Endothelial cell of umbilical vein (primary cell): ENCODE results near the gene NDUFA13. TPM values are rescaled to one million over a fixed set of nuclear protein-coding genes. Genes with fewer than 3 reads are reported as not detected.

ENCODE experiments used
- BruUV-seq: library from RNA; stranded (reverse); fragments of 400-500 nt; replicated peaks from 2 replicates; lab custom pipeline; 2021; lab: Mats Ljungman, UMichigan
- CTCF ChIA-PET: fragments of 300-600, 350-600 bp; sonication (Branson Sonifier 250); formaldehyde crosslinking; loops from one replicate; lab custom pipeline; 2021; ENCODE audit warnings: antibody characterized with exemption, inconsistent platforms; lab: Charles Lee
- POLR2A ChIA-PET: fragments of 300-600, 350-600 bp; sonication (Branson Sonifier 250); formaldehyde crosslinking; loops from one replicate; lab custom pipeline; 2021; ENCODE audit warnings: antibody characterized with exemption, inconsistent platforms; lab: Charles Lee
- DNase-seq: peaks from one replicate; pipeline ENCODE4 v3.0.0-alpha.2; 2011; ENCODE audit warnings: low read depth, low spot score
- FAIRE-seq: peaks from 2 replicates; lab custom pipeline; 2011; peaks lifted over from hg19 to GRCh38; lab: Jason Lieb, UNC
- H2AFZ ChIP-seq: 2 replicates; pipeline ENCODE4 v1.6.0; 2012; ENCODE audit warnings: low read depth, low read length, control low read depth, inconsistent platforms
- H3K27ac ChIP-seq: 2 replicates; pipeline ENCODE4 v1.5.1; 2011; ENCODE audit warnings: low read depth, mild to moderate bottlenecking, control low read depth, low read length, moderate library complexity; ENCODE audit not compliant: insufficient read depth
- H3K27me3 ChIP-seq, 2 experiments: 2 replicates each; pipeline versions ENCODE4 v1.6.0 to v1.6.1; 2011; ENCODE audit warnings: low read length in 2 of 2, mixed read lengths in 1 of 2; ENCODE audit not compliant: control insufficient read depth in 2 of 2, insufficient read depth in 2 of 2
- H3K36me3 ChIP-seq, 2 experiments: 2 replicates in 1 of 2; 3 replicates in 1 of 2; pipeline ENCODE4 v1.5.1; 2011; ENCODE audit warnings: low read length in 2 of 2, mild to moderate bottlenecking in 1 of 2, moderate library complexity in 1 of 2; ENCODE audit not compliant: control insufficient read depth in 2 of 2, insufficient read depth in 2 of 2; ENCODE audit errors: extremely low read depth in 1 of 2
- H3K4me1 ChIP-seq: 3 replicates; pipeline ENCODE4 v1.5.1; 2011; ENCODE audit warnings: mild to moderate bottlenecking, low read length; ENCODE audit not compliant: control insufficient read depth, insufficient read depth; ENCODE audit errors: extremely low read depth
- H3K4me2 ChIP-seq: 2 replicates; pipeline ENCODE4 v1.6.1; 2011; ENCODE audit warnings: low read length, control low read depth, mixed read lengths; ENCODE audit not compliant: insufficient read depth
- H3K4me3 ChIP-seq, 3 experiments: fragments of 200-600 bp in 1 of 3; sonication (generic), shearing (Covaris generic) in 1 of 3; replicated peaks in 1 of 3; 2 replicates each; pipeline ENCODE4 v1.5.1; 2011 to 2016; ENCODE audit warnings: control low read depth in 3 of 3, low read length in 3 of 3, mild to moderate bottlenecking in 2 of 3, inconsistent platforms in 1 of 3, low read depth in 1 of 3, moderate library complexity in 1 of 3; ENCODE audit not compliant: insufficient read depth in 1 of 3
- H3K79me2 ChIP-seq: 2 replicates; pipeline ENCODE4 v1.6.0; 2012; ENCODE audit warnings: low read length, inconsistent platforms; ENCODE audit not compliant: control insufficient read depth, insufficient read depth
- H3K9ac ChIP-seq: replicated peaks from 2 replicates; pipeline ENCODE3; 2011; ENCODE audit warnings: low read length, control low read depth; ENCODE audit not compliant: insufficient read depth; ENCODE audit errors: extremely low read depth
- H3K9me1 ChIP-seq: replicated peaks from 3 replicates; pipeline ENCODE4 v1.6.0; 2011; ENCODE audit warnings: mild to moderate bottlenecking, low read length; ENCODE audit not compliant: control insufficient read depth, insufficient read depth; ENCODE audit errors: extremely low read depth
- H3K9me3 ChIP-seq: replicated peaks from 2 replicates; pipeline ENCODE4 v1.5.1; 2012; ENCODE audit warnings: low read length, inconsistent platforms; ENCODE audit not compliant: control insufficient read depth, insufficient read depth
- H4K20me1 ChIP-seq: replicated peaks from 2 replicates; pipeline ENCODE3; 2011; ENCODE audit warnings: mild to moderate bottlenecking, low read length; ENCODE audit not compliant: control insufficient read depth, insufficient read depth; ENCODE audit errors: extremely low read depth
- CTCF ChIP-seq, 2 donors: IDR thresholded peaks; 1 replicate in 1 of 2; 2 replicates in 1 of 2; pipeline ENCODE4 v1.5.1; 2011; ENCODE audit warnings: low read length in 2 of 2, mild to moderate bottlenecking in 2 of 2, moderate library complexity in 2 of 2, control low read depth in 1 of 2, inconsistent platforms in 1 of 2, low read depth in 1 of 2; ENCODE audit not compliant: insufficient read depth in 1 of 2; ENCODE audit errors: extremely low read depth in 1 of 2
- EZH2 ChIP-seq: IDR thresholded peaks from 2 replicates; pipeline ENCODE4 v1.6.1; 2012; ENCODE audit warnings: borderline replicate concordance, low read depth, mild to moderate bottlenecking, moderate library complexity, low read length, inconsistent platforms; ENCODE audit not compliant: severe bottlenecking
- FOS ChIP-seq: IDR thresholded peaks from 2 replicates; pipeline ENCODE4 v1.6.1; 2011; ENCODE audit warnings: mild to moderate bottlenecking, low read length, moderate library complexity, borderline replicate concordance; ENCODE audit not compliant: insufficient read depth
- GATA2 ChIP-seq: IDR thresholded peaks from 2 replicates; pipeline ENCODE4 v1.7.0; 2011; ENCODE audit warnings: low read depth, mild to moderate bottlenecking, moderate library complexity, mixed read lengths, low read length; ENCODE audit not compliant: insufficient read length, insufficient read depth
- JUN ChIP-seq: IDR thresholded peaks from 2 replicates; pipeline ENCODE4 v1.6.1; 2011; ENCODE audit warnings: borderline replicate concordance, low read depth; ENCODE audit not compliant: insufficient read length, insufficient read depth
- MAX ChIP-seq: IDR thresholded peaks from 2 replicates; pipeline ENCODE4 v1.6.1; 2011; ENCODE audit not compliant: insufficient read depth, insufficient read length
- MYC ChIP-seq: IDR thresholded peaks from one replicate; pipeline ENCODE4 v1.6.1; 2011; ENCODE audit warnings: mild to moderate bottlenecking, low read depth, low read length
- POLR2A ChIP-seq: IDR thresholded peaks from 2 replicates; pipeline ENCODE4 v1.6.1; 2012; ENCODE audit warnings: low read depth, mild to moderate bottlenecking, control low read depth, low read length
- POLR2AphosphoS5 ChIP-seq: IDR thresholded peaks from 2 replicates; pipeline ENCODE4 v1.6.1; 2012; ENCODE audit warnings: low read depth, mild to moderate bottlenecking, control low read depth, low read length, moderate library complexity; ENCODE audit not compliant: insufficient read depth
- dilution Hi-C: fragments of 300-500 bp; cut with MboI; formaldehyde crosslinking; loops from one replicate; pipeline ENCODE4 v1.15.0; 2019; ENCODE audit warnings: low sequenced_read_pairs; ENCODE audit not compliant: extremely low pct_ligation_motif_present
- intact Hi-C: fragments of 100-400 bp; cut with micrococcal nuclease; formaldehyde crosslinking; loops from one replicate; pipeline ENCODE4 v1.10.0; 2022
- polyA plus RNA-seq, 4 experiments: library from polyadenylated mRNA; depleted of rRNA in 3 of 4; stranded (reverse) in 3 of 4; unstranded in 1 of 4; fragments of >200 nt; gene quantifications; 2 replicates each; pipeline versions ENCODE4 v1.2.1 to v1.2.3, GENCODE V29; 2011 to 2012; ENCODE audit warnings: missing spikeins in 1 of 4
- total RNA-seq: library from RNA; stranded (reverse); gene quantifications from 2 replicates; pipeline ENCODE4 v1.2.3, GENCODE V29; 2021

The NDUFA13 gene
- total and polyA plus RNA-seq, 2 donors (not counting 3 experiments of a cell fraction or from before 2014, with no cell fraction given): 246 to 799 TPM

- FAIRE-seq: no peak
- Histone ChIP-seq H3K4me1 (no peaks in the 10 kb centered on the region), H3K4me3 (no peak overlapping the region), H3K27ac (no peak overlapping the region), H3K9me3 (no peaks in the 10 kb centered on the region), H3K9me1 (no peaks in the 10 kb centered on the region), H2AFZ (no peak overlapping the region), H3K4me2 (no peak overlapping the region), H4K20me1 (no peaks in the 10 kb centered on the region), H3K9ac (no peak overlapping the region), H3K36me3 (no peaks in the 10 kb centered on the region), H3K79me2 (no peaks in the 10 kb centered on the region), H3K27me3 (no peaks in the 10 kb centered on the region)
- dilution Hi-C loops (no loop called here), intact Hi-C loops (no loop called here)
- ChIA-PET CTCF (no interaction called here), POLR2A (no interaction called here)
- no peak for TF ChIP-seq POLR2AphosphoS5
- no peak for DNase-seq
- no TSS peak for BruUV-seq
These were observed 55.2 kb downstream of the NDUFA13 start for GRCh38 chr19:19571071-19571786.

- FAIRE-seq: no peak
- DNase-seq: no peak
- no peaks in the 10 kb centered on the region for H3K9me3 ChIP-seq
- no peak overlapping the region for H2AFZ ChIP-seq
- POLR2A ChIA-PET: no interaction called here
- no peak overlapping the region for H3K4me2 ChIP-seq
- H3K36me3 ChIP-seq: no peaks in the 10 kb centered on the region
- no peak overlapping the region for H3K27ac ChIP-seq
- no peaks in the 10 kb centered on the region for H3K27me3 ChIP-seq
- intact Hi-C loops: no loop called here
- H3K9ac ChIP-seq: no peak overlapping the region
- no peaks in the 10 kb centered on the region for H3K9me1 ChIP-seq
- H3K4me3 ChIP-seq: no peak overlapping the region
- CTCF ChIA-PET: no interaction called here
- H3K79me2 ChIP-seq: no peaks in the 10 kb centered on the region
- no TSS peak for BruUV-seq
- dilution Hi-C loops: no loop called here
- TF ChIP-seq MYC (no peak), JUN (no peak), GATA2 (no peak), EZH2 (no peak), CTCF (IDR thresholded peaks at IDR 0.05; ENCODE audit: extremely low read depth in 1 of 2, insufficient read depth in 1 of 2, low read depth in 1 of 2, low read length in 2 of 2) (no peak), FOS (no peak), POLR2A (no peak), MAX (no peak), POLR2AphosphoS5 (no peak)
- no peaks in the 10 kb centered on the region for H3K4me1 ChIP-seq
- H4K20me1 ChIP-seq: no peaks in the 10 kb centered on the region
These were observed 59.4 kb downstream of the NDUFA13 start for GRCh38 chr19:19575411-19575810.
